ENCODE measurements around the gene VPS26A.
"Not testable (repeated sequence)": the region's sequence is repeated elsewhere in the genome, so short reads cannot be mapped to it uniquely, and the experiment has no call there.

Gene VPS26A

DNA sequence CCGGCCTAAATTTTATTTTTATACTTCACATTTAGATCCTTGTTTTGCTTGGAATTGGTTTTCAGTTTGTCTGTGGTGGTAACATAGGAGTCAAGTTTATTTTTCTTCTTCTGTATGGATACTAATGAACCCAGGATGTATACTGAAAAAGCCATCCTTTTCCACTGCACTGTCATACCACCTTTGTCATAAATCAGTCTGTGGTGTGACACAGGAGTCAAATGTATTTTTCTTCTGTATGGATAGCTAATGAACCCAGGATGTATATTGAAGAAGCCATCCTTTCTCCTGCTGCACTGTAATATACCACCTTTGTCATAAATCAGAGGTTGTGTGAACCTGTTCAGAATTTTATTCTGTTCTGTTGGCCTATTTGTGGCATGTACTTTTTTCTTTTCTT lies 21.4 kb downstream of the VPS26A start:
- Histone ChIP-seq H3K9ac (ENCODE audit: low read length) (no peak overlapping the region), H3K27me3 (ENCODE audit: control insufficient read depth, insufficient read depth, low read length) (no peaks in the 10 kb centered on the region), H3K36me3 (ENCODE audit: control insufficient read depth, low read depth, low read length) (no peaks in the 10 kb centered on the region), H3K4me1 (ENCODE audit: control insufficient read depth, low read depth, low read length) (no peaks in the 10 kb centered on the region), H3K4me3 (ENCODE audit: low read length) (no peak overlapping the region), H3K9me3 (ENCODE audit: control insufficient read depth, low read depth, low read length) (no peaks in the 10 kb centered on the region), H3K27ac (ENCODE audit: low read length) (no peak overlapping the region)

DNA sequence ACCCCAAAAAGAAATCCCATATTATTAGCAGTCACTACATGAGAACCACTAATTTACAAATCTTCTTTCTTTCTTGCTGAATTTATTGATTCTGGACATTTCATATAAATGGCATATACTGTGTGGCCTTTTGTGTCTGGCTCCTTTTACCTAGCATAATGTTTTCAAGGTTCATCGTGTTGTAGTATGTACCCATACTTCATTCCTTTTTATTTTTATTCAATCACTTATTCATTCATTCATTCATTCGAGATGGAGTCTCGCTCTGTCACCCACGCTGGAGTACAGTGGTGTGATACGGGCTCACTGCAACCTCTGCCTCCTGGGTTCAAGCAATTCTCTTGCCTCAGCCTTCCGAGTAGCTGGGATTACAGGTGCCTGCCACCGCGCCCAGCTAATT lies 21.9 kb downstream of the VPS26A start:
- no peaks in the 10 kb centered on the region for H3K4me1 ChIP-seq (ENCODE audit: control insufficient read depth, low read depth, low read length)
- no peak overlapping the region for H3K4me3 ChIP-seq (ENCODE audit: low read length)
- H3K9ac ChIP-seq (ENCODE audit: low read length), result no peak overlapping the region
- H3K36me3 ChIP-seq (ENCODE audit: control insufficient read depth, low read depth, low read length), result no peaks in the 10 kb centered on the region
- no peaks in the 10 kb centered on the region for H3K9me3 ChIP-seq (ENCODE audit: control insufficient read depth, low read depth, low read length)
- H3K27me3 ChIP-seq (ENCODE audit: control insufficient read depth, insufficient read depth, low read length), result no peaks in the 10 kb centered on the region
- no peak overlapping the region for H3K27ac ChIP-seq (ENCODE audit: low read length)

DNA sequence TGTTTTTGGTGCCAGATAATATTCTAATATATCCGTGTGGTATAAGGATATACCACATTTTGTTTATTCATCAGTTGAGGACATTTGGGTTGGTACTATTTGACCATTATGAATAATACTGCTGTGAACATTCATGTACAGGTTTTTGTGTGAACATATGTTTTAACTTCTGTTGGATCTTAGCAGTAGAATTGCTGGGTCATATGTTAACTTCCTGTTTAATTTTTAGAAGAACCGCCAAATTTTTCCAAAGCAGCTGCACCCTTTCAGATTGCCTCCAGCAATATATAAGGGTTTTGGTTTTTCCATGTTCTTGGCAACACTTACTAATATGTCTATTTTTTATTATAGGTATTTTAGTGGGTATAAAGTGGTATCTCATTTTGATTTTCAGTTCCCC lies 22.8 kb downstream of the VPS26A start:
- H3K9ac ChIP-seq (ENCODE audit: low read length), result no peak overlapping the region
- no peaks in the 10 kb centered on the region for H3K27me3 ChIP-seq (ENCODE audit: control insufficient read depth, insufficient read depth, low read length)
- H3K27ac ChIP-seq (ENCODE audit: low read length), result no peak overlapping the region
- H3K9me3 ChIP-seq (ENCODE audit: control insufficient read depth, low read depth, low read length), result no peaks in the 10 kb centered on the region
- H3K4me3 ChIP-seq (ENCODE audit: low read length), result no peak overlapping the region
- no peaks in the 10 kb centered on the region for H3K4me1 ChIP-seq (ENCODE audit: control insufficient read depth, low read depth, low read length)
- H3K36me3 ChIP-seq (ENCODE audit: control insufficient read depth, low read depth, low read length), result no peaks in the 10 kb centered on the region

DNA sequence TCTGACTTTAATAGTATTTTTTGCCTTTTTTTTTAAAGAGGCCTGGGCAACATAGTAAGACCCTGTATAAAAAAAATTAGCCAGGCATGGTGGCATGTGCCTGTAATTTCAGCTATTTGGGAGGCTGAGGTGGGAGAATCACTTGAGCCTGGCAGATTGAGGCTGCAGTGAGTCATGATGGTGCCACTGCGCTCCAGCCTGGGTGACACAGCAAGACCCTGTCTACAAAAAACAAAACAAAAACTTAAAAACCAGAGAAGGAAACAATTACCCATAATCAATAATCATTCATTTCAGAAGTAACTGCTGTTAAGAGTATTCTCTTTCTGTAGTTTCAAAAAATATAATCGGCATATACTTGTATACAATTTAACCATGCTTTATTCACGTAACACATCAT lies 28.0 kb downstream of the VPS26A start:
- Histone ChIP-seq H3K4me1 (ENCODE audit: control insufficient read depth, low read depth, low read length) (no peaks in the 10 kb centered on the region), H3K27ac (ENCODE audit: low read length) (no peak overlapping the region), H3K9ac (ENCODE audit: low read length) (no peak overlapping the region), H3K4me3 (ENCODE audit: low read length) (no peak overlapping the region), H3K36me3 (ENCODE audit: control insufficient read depth, low read depth, low read length) (no peaks in the 10 kb centered on the region), H3K9me3 (ENCODE audit: control insufficient read depth, low read depth, low read length) (no peaks in the 10 kb centered on the region), H3K27me3 (ENCODE audit: control insufficient read depth, insufficient read depth, low read length) (no peaks in the 10 kb centered on the region)

DNA sequence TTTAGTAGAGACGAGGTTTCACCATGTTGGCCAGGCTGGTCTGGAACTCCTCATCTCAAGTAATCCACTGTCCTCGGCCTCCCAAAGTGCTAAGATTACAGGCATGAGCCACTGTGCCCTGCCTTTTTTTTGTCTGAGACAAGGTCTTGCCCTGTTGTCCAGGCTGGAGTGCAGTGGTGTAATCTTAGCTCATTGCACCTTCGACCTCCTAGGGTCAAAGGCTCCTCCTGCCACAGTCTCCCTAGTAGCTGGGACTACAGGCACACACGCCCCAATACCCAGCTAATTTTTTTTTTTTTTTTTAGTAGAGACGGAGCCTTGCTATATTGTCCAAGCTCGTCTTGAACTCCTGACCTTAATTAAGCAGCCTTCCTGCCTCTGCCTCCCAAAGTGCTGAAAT lies 29.2 kb downstream of the VPS26A start:
- H3K4me3 ChIP-seq (ENCODE audit: low read length), result no peak overlapping the region
- no peak overlapping the region for H3K27ac ChIP-seq (ENCODE audit: low read length)
- H3K4me1 ChIP-seq (ENCODE audit: control insufficient read depth, low read depth, low read length), result no peaks in the 10 kb centered on the region
- no peaks in the 10 kb centered on the region for H3K27me3 ChIP-seq (ENCODE audit: control insufficient read depth, insufficient read depth, low read length)
- H3K9ac ChIP-seq (ENCODE audit: low read length), result no peak overlapping the region
- H3K36me3 ChIP-seq (ENCODE audit: control insufficient read depth, low read depth, low read length), result peaks cover 11% of the 10 kb centered on the region
- H3K9me3 ChIP-seq (ENCODE audit: control insufficient read depth, low read depth, low read length), result no peaks in the 10 kb centered on the region

DNA sequence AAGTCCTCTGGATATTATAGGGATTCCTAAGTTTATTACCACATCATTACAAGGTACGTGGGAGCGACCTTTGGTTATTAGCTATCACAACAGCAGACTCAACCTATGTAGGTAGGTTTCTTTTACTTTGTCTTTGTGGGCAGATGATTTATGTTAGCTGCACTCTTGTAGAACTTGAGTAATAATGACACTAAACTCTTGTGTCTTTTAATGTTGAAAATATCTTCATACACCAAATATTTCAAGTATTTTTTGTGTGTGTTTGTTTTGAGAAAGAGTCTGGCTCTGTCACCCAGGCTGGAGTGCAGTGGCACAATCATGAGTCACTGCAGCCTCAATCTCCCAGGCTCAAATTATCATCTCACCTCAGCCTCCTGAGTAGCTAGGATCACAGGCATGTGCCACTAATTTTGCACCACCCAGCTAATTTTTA lies 36.8 kb downstream of the VPS26A start:
- Histone ChIP-seq H3K4me1 (ENCODE audit: control insufficient read depth, low read depth, low read length) (no peaks in the 10 kb centered on the region), H3K4me3 (ENCODE audit: low read length) (no peak overlapping the region), H3K9ac (ENCODE audit: low read length) (no peak overlapping the region), H3K36me3 (ENCODE audit: control insufficient read depth, low read depth, low read length) (peaks cover 32% of the 10 kb centered on the region), H3K27me3 (ENCODE audit: control insufficient read depth, insufficient read depth, low read length) (no peaks in the 10 kb centered on the region), H3K9me3 (ENCODE audit: control insufficient read depth, low read depth, low read length) (no peaks in the 10 kb centered on the region), H3K27ac (ENCODE audit: low read length) (no peak overlapping the region)

DNA sequence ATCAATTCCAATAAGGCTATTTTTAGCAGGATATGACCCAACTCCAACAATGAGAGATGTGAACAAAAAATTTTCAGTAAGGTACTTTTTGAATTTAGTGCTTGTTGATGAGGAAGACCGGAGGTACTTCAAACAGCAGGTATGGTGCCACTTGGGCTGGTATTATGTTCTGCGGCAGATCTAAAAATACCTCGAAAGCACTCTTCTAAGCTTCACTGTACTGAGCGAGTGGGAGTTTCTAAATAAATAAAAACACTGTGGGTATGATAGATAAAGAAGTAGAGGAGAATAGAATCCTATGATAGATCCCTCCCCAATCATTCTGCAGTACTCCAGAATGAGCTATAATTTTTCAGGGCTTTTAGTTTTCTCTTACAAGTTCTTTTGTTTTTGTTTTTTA lies 44.5 kb downstream of the VPS26A start:
- no peak overlapping the region for H3K9ac ChIP-seq (ENCODE audit: low read length)
- H3K4me3 ChIP-seq (ENCODE audit: low read length), result no peak overlapping the region

DNA sequence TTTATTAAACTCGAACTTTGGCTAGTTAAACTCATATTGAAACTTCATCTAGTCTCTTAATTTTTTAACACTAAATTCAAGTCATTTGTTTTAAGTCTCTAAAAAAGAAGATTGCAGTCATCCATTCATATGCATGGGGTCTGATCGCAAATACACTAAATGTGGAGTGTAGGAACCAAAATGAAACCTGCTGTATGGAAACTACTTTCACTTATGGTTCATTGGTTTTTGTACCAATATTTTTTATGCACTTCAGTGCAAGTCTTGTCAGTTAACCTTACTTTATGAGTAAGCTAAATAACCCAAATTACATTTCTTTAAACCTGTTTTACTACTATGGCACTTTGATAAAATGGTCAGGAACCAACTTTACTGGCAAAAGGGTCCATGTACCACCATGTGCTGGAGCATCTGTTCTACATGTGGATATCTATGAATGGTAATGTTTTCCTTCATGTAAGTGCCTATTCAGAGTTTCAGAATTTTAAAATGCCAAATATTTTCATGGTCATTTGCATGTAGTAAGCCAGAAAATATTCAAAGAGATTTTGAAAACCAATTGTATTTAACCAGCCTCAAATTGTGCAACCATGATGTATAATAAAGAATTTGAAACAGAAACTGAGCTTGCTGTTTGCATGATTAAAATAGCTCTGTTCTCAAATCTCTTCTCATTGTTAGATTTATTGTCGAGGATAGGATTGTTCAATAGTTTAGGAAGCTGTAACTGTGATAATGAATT lies 48.4 kb downstream of the VPS26A start:
- Histone ChIP-seq H3K4me3 (ENCODE audit: low read length) (no peak overlapping the region), H3K9me3 (ENCODE audit: control insufficient read depth, low read depth, low read length) (no peaks in the 10 kb centered on the region), H3K9ac (ENCODE audit: low read length) (no peak overlapping the region), H3K27me3 (ENCODE audit: control insufficient read depth, insufficient read depth, low read length) (no peaks in the 10 kb centered on the region), H3K27ac (ENCODE audit: low read length) (no peak overlapping the region), H3K36me3 (ENCODE audit: control insufficient read depth, low read depth, low read length) (peaks cover 20% of the 10 kb centered on the region), H3K4me1 (ENCODE audit: control insufficient read depth, low read depth, low read length) (no peaks in the 10 kb centered on the region)

More for the DNA sequence above, 44.5 kb downstream of the VPS26A start:
- H3K9me3 ChIP-seq (ENCODE audit: control insufficient read depth, low read depth, low read length), result no peaks in the 10 kb centered on the region
- no peaks in the 10 kb centered on the region for H3K27me3 ChIP-seq (ENCODE audit: control insufficient read depth, insufficient read depth, low read length)
- no peak overlapping the region for H3K27ac ChIP-seq (ENCODE audit: low read length)
- H3K4me1 ChIP-seq (ENCODE audit: control insufficient read depth, low read depth, low read length), result no peaks in the 10 kb centered on the region
- peaks cover 39% of the 10 kb centered on the region for H3K36me3 ChIP-seq (ENCODE audit: control insufficient read depth, low read depth, low read length)

DNA sequence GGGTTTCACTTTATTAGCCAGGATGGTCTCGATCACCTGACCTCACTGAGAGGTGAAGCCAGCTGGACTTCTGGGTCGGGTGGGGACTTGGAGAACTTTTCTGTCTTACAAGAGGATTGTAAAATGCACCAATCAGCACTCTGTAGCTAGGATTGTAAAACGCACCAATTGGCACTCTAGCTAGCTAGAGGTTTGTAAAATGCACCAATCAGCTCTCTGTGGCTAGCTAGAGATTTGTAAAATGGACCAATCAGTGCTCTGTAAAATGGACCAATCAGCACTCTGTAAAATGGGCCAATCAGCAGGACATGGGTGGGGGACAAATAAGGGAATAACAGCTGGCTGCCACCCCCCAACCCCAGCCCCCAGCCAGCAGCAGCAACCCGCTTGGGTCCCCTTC lies 51.3 kb downstream of the VPS26A start:
- not testable (repeated sequence) for H3K27me3 ChIP-seq (ENCODE audit: control insufficient read depth, insufficient read depth, low read length); H3K4me3 ChIP-seq (ENCODE audit: low read length); H3K9me3 ChIP-seq (ENCODE audit: control insufficient read depth, low read depth, low read length); H3K4me1 ChIP-seq (ENCODE audit: control insufficient read depth, low read depth, low read length); H3K27ac ChIP-seq (ENCODE audit: low read length); H3K9ac ChIP-seq (ENCODE audit: low read length)
- H3K36me3 ChIP-seq (ENCODE audit: control insufficient read depth, low read depth, low read length), result peaks cover 16% of the 10 kb centered on the region

DNA sequence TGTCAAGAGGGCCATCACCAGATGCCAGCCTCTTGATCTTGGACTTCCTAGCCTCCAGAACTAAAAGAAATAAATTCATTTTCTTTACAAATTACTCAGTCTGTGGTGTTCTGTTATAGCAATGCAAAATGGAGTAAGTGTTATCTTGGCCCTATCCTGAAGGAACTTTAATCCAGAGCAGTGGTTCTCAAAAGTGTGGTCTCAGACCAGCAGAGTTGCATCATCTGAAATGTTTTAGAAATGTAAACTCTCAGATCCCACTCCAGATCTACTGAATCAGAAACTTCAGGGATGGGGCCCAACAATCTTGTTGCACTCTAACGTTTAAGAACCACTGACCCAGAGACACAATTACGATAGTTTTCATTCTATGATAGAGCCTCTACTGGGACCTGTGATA lies 52.8 kb downstream of the VPS26A start:
- Histone ChIP-seq H3K36me3 (ENCODE audit: control insufficient read depth, low read depth, low read length) (peaks cover 3% of the 10 kb centered on the region), H3K27me3 (ENCODE audit: control insufficient read depth, insufficient read depth, low read length) (no peaks in the 10 kb centered on the region), H3K4me1 (ENCODE audit: control insufficient read depth, low read depth, low read length) (peaks cover 6% of the 10 kb centered on the region), H3K9me3 (ENCODE audit: control insufficient read depth, low read depth, low read length) (no peaks in the 10 kb centered on the region), H3K27ac (ENCODE audit: low read length) (no peak overlapping the region), H3K9ac (ENCODE audit: low read length) (no peak overlapping the region), H3K4me3 (ENCODE audit: low read length) (no peak overlapping the region)

DNA sequence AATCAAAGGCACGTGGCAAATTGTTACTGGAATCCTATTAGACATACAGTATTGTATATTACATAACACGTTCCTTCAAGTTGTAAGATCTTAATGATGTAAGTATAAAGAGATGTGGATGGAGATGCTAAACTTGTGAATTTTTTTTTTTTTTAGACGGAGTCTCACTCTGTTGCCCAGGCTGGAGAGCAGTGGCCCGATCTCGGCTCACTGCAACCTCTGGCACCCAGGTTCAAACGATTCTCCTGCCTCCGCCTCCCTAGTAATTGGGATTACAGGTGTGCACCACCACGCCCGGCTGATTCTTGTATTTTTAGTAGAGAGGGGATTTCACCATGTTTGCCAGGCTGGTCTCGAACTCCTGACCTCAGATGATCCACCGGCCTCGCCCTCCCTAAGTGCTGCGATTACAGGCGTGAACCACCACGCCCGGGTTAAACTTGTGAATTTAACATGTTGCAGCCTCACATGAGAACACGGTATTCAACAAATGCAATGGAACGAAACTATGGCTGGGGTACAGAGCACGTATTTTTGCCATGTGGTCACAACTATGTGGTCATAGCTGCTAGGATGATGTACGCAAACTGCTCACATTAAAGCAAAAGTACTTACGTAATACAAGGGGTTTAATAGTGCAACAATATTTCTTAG lies 55.2 kb downstream of the VPS26A start:
- H3K4me3 ChIP-seq (ENCODE audit: low read length), result peak overlapping the region; percentile 71
- H3K9me3 ChIP-seq (ENCODE audit: control insufficient read depth, low read depth, low read length), result no peaks in the 10 kb centered on the region
- H3K27me3 ChIP-seq (ENCODE audit: control insufficient read depth, insufficient read depth, low read length), result no peaks in the 10 kb centered on the region
- peaks cover 6% of the 10 kb centered on the region for H3K36me3 ChIP-seq (ENCODE audit: control insufficient read depth, low read depth, low read length)
- H3K4me1 ChIP-seq (ENCODE audit: control insufficient read depth, low read depth, low read length), result peaks cover 6% of the 10 kb centered on the region
- H3K9ac ChIP-seq (ENCODE audit: low read length), result peak overlapping the region; percentile 97
- peak overlapping the region; percentile 70 for H3K27ac ChIP-seq (ENCODE audit: low read length)
